ENCODE data around the gene NR2C2AP.

- TF ChIP-seq CTCF (conservative IDR thresholded peaks at IDR 0.05; ENCODE audit: low read depth, low read length) (no peak), EZH2 (IDR thresholded peaks at IDR 0.05; ENCODE audit: borderline replicate concordance, low read depth, low read length, poor library complexity, severe bottlenecking) (no peak)
Observed at GRCh38 chr19:19217099-19217498, 13.9 kb upstream of the NR2C2AP start.
